Neural crest cell (in vitro differentiated cells): ENCODE results near the gene ARCN1. TPM values are rescaled to one million over a fixed set of nuclear protein-coding genes. Genes with fewer than 3 reads are reported as not detected.

Source experiments
- DNase-seq: peaks from one replicate; pipeline ENCODE4 v3.0.0; 2021; ENCODE audit warnings: low read depth, mixed read lengths, low spot score
- H3K27ac Mint-ChIP-seq: one replicate; pipeline ENCODE4 v1.8.0; 2021; ENCODE audit warnings: mild to moderate bottlenecking, mixed read lengths; ENCODE audit not compliant: unreplicated experiment
- H3K27me3 Mint-ChIP-seq: 2 replicates; pipeline ENCODE4 v1.8.0; 2021; ENCODE audit warnings: low read depth, mild to moderate bottlenecking, mixed read lengths
- H3K36me3 Mint-ChIP-seq: 2 replicates; pipeline ENCODE4 v1.8.0; 2021; ENCODE audit warnings: low read depth, mild to moderate bottlenecking, mixed read lengths
- H3K4me1 Mint-ChIP-seq: 2 replicates; pipeline ENCODE4 v1.8.0; 2021; ENCODE audit warnings: mixed read lengths
- H3K4me3 Mint-ChIP-seq: one replicate; pipeline ENCODE4 v1.8.0; 2021; ENCODE audit warnings: mild to moderate bottlenecking, mixed read lengths
- H3K9me3 Mint-ChIP-seq: 2 replicates; pipeline ENCODE4 v1.8.0; 2021; ENCODE audit warnings: mixed read lengths
- CTCF ChIP-seq: fragments of 200-600 bp; sonication (generic); conservative IDR thresholded peaks from 2 replicates; pipeline ENCODE4 v1.5.0; 2021; ENCODE audit warnings: antibody characterized with exemption, mild to moderate bottlenecking
- total RNA-seq: library from RNA; stranded (reverse); gene quantifications from 2 replicates; pipeline ENCODE4 v1.2.1, GENCODE V29; 2021

The ARCN1 gene
- total RNA-seq, 1 donor from 2014 or later: 122 TPM

DNA sequence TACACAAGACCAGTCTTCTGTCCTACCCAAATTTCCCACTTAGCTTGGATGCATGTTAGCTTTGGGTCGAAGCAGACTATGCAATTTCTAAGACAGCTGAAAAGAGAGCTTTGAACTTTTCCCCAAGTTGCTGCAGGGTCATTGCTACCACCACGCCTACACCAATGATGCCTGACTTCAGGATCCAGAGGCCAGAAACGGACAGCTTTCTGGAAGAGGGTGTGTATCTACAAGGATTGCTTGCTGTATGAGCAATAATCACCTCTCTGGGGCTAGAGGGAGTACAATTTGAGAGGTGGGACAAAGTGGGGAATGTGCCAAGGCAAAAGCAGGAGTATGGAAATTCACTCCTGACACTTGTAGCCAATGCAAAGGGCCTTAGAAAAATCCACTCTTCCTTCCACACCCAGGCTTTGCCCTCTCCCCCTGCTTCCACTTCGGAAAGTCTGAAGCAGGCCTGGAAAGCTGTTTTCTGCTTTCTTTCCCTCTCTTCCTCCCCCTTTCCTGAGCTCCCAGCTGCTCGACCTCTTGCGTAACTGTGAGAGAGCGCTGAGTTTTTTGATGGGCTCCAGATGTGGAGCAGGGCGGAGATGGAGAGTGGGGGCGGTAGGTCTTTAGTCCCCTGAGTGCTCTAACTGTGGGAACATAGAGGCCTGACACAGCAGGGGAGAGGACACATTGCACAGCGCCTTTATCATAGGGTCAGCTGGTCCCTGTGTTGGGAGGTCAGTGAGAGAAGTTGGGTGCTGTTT is 33.1 kb downstream of the ARCN1 start:
- DNase-seq: no peak
- no peak for TF ChIP-seq CTCF
- Mint-ChIP-seq H3K36me3 (peaks cover 12% of the 10 kb centered on the region), H3K4me3 (peak overlapping the region; percentile 87), H3K27ac (no peak overlapping the region), H3K4me1 (peaks cover 47% of the 10 kb centered on the region), H3K27me3 (peaks cover 33% of the 10 kb centered on the region), H3K9me3 (no peaks in the 10 kb centered on the region)

DNA sequence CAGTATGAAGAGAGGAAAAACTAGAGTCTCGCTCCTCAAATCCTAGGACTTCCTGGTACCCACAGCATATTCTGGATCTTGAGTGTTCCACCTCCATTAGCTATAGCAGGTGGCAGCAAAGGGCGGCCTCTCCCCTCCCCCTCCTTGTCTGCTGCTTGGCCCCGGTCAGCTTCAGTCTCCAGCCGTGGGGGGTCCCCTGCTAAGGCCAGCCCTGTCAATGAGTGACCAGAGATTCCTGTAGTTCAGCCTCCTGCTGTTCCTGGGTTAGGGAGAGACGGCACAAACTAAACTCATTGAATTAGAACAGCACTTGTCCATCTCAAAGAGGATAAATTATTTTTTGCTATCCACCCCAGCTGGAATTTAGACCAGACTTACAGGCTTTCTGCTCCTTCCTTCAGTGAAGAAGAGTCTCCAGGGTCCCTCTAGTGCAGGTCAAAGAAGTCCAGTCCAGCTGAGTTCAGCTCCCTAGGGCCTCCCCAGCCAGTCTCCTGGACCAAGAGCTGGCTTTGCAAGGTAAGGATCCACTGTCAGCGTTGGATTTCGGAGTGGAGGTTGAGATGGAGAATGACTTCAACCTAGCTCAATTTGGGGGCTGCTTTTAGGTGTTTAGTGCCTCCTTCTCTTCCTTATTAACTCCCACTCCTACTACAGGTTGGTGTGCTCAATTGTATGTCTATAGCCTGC is 34.1 kb downstream of the ARCN1 start:
- no peak for TF ChIP-seq CTCF
- Mint-ChIP-seq H3K27me3 (peaks cover 37% of the 10 kb centered on the region), H3K27ac (no peak overlapping the region), H3K36me3 (peaks cover 12% of the 10 kb centered on the region), H3K9me3 (no peaks in the 10 kb centered on the region), H3K4me3 (peak overlapping the region; percentile 87), H3K4me1 (peaks cover 50% of the 10 kb centered on the region)
- DNase-seq: no peak

GRCh38 chr11:118606844-118607228 is 34.6 kb downstream of the ARCN1 start:
- peak overlapping the region; percentile 87 for H3K4me3 Mint-ChIP-seq
- peaks cover 8% of the 10 kb centered on the region for H3K36me3 Mint-ChIP-seq
- DNase-seq: no peak
- no peak for TF ChIP-seq CTCF
- H3K27me3 Mint-ChIP-seq: peaks cover 39% of the 10 kb centered on the region
- H3K9me3 Mint-ChIP-seq: no peaks in the 10 kb centered on the region
- H3K4me1 Mint-ChIP-seq: peaks cover 52% of the 10 kb centered on the region
- H3K27ac Mint-ChIP-seq: no peak overlapping the region

- Mint-ChIP-seq H3K4me1 (peaks cover 60% of the 10 kb centered on the region), H3K9me3 (no peaks in the 10 kb centered on the region), H3K4me3 (peak within 1 kb of the TSS; percentile 89), H3K36me3 (peaks cover 3% of the 10 kb centered on the region), H3K27me3 (peaks cover 45% of the 10 kb centered on the region), H3K27ac (no peak within 1 kb of the TSS)
- peak; percentile 52 for DNase-seq
- peak; percentile 61 for TF ChIP-seq CTCF
Observed at GRCh38 chr11:118607401-118608359, 35.5 kb downstream of the ARCN1 start, which contains the start of gene PHLDB1. TSS of gene PHLDB1 (plus strand) at chr11:118607615. CDS start at chr11:118613837, 6,222 bp downstream.
